Frontal cortex (tissue), 4 donors: Measurements from ENCODE around the gene VWF. TPM values are rescaled to one million over a fixed set of nuclear protein-coding genes. Genes with fewer than 3 reads are reported as not detected.

Source experiments
- DNase-seq, 2 donors: peaks; one replicate each; pipeline ENCODE4 v3.0.0; 2012; ENCODE audit warnings: low spot score in 2 of 2
- FAIRE-seq: peaks from 2 replicates; lab custom pipeline; 2012; peaks lifted over from hg19 to GRCh38; lab: Jason Lieb, UNC
- total RNA-seq: library from RNA; depleted of rRNA; stranded (reverse); fragments of >200 nt; gene quantifications from one replicate; pipeline ENCODE4 v1.2.3, GENCODE V29; 2014
- donor health status: control.
- donor health status: control.
- donor health status: control.

Gene VWF
- total RNA-seq, 1 donor from 2014 or later = 8.2 TPM

DNA sequence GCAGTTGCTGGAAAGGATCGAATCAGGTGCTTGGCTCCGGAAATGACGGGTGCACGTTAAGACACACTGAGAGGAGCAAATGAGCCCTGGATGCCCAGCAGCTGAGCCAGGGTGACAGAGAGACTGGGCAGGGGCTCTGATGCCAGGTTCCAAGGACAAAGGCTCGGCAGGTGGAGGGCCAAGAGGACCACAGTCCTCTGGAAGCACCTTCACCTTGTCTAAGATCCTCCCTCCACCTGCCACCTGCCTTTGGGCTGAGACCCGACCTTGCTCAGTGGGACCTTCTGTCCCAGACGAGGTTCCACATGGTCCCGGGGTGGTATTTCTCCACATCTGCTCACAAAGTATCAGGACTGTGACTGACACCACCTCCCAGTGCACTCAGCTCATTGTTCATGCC, 180.4 kb downstream of the VWF start:
- FAIRE-seq (no peak), DNase-seq (no peak)

GRCh38 chr12:5941907-5942306, 182.6 kb downstream of the VWF start:
- no peak for DNase-seq
- FAIRE-seq = no peak

DNA sequence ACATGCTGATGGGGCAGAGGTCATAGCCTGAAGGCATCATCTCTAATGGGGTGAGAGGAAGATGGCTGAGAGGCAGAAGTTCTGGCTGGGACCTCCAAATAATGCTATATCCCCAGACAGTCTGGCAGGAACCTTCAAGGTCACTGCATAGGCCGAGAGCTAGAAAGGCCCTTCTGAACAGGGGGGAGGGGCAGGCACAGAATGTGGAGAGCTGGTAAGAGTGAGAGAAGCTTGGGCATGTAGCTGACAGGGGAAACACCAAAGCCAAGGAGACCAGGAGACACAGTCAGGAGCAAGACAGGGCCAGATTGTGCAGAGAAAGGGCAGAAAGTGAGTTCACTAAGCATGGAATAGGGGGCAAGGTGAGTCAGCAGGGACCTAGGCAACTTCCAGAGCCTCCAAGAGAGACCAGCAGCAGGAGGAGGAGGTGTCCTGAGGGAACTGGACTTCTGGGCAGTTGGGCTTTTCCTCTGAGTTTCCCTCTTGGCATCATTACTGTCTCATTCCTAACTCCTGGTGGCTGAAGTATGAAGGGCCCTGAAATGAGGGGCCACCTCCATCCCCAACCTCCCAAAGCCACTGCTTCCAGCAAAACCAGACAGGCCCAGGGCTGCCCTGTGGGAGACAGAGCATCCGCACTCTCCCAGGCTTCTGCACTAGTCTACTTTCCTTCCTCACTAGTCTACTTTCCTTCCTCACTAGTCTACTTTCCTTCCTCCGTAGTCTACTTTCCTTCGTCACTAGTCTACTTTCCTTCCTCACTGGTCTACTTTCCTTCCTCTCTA, 196.5 kb downstream of the VWF start:
- FAIRE-seq = no peak

DNA sequence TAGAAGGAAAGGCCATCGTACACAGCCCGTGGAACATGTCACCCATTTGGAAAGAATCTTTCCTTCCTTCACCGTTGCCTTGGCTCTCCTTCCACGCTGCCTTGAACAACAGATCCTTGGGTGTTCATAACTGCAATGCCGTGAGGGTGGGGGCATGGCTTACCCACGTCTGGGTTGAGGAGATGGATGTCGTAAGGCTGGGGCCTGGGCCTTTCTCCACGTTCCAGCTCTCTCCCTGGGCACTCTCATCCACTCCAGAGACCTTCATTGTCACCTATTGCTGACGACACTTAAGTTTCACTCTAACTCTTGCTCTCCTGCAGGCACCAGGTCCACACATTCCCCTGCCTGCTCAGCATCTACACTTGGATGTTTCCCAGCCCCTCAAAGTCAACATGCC, 198.8 kb downstream of the VWF start:
- no peak for DNase-seq
- no peak for FAIRE-seq

More for the DNA sequence above, 196.5 kb downstream of the VWF start:
- DNase-seq = no peak

DNA sequence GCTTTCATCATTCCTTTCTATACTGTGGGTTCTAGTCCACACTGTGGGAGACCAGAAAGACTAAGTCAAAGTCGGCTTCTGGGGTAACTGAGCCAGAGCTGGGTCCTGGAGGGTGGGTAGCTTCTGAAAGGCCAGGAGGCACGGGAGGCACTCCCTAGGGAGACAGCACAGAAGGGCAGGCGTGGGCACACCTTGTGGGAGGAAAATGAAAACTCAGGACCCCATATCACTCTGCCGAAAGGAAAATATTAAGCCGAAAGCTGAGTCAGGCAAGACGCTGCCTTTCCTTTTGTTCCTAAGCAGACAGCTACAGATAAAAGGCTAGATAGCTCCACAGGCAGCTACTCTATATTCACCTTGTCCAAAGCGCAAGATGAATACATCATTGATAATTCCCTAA, 200.1 kb downstream of the VWF start:
- DNase-seq (no peak), FAIRE-seq (no peak)

- no peak for FAIRE-seq
- no peak for DNase-seq
These were observed 200.7 kb downstream of the VWF start for GRCh38 chr12:5923751-5924150.

GRCh38 chr12:5923043-5923605, 201.3 kb downstream of the VWF start:
- FAIRE-seq (no peak), DNase-seq (no peak)

DNA sequence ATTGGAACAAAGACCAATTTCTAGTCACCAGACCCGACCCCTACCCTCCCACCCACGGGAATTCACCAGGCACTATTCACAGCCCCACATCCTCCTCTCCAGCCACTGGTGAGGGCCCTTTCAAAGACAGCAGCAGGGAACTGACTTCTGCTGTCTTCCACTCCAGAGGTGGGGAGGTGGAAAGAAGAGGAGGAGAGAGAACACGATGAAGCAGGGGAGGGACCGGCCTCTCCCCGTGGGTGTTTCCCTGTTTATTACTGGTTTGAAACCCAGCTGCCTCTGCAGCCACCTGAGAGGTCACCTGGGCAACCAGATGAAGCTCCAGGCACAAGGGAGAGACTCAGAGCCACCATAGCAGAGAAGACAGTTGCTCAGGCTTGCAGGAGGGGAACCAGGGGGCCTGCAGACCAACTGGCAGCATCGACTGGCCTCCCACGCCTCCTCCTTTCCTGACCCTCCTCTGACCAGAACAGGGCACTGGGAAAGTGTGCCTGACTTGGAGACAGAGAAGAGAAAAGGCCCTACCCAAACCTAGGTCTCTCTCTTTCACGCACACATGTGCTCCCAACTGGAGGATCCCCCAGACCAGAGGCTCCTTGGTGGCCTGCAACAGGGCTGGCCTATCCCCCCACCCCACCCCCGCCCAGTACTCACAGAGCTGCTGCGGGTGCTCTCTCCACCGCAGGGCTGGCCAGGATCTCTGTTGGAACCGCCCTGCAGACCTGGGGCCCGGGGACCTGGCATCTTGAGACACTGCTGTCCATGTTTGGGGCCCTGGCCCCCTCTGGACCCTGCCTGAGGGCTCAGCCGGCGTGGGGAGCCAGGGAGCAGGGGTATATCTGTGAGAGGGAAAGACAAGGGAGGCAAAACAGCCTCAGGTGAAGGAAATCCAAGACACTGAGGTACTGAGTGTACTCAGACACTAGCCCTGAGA, 202.2 kb downstream of the VWF start:
- no peak for FAIRE-seq
- no peak for DNase-seq

DNA sequence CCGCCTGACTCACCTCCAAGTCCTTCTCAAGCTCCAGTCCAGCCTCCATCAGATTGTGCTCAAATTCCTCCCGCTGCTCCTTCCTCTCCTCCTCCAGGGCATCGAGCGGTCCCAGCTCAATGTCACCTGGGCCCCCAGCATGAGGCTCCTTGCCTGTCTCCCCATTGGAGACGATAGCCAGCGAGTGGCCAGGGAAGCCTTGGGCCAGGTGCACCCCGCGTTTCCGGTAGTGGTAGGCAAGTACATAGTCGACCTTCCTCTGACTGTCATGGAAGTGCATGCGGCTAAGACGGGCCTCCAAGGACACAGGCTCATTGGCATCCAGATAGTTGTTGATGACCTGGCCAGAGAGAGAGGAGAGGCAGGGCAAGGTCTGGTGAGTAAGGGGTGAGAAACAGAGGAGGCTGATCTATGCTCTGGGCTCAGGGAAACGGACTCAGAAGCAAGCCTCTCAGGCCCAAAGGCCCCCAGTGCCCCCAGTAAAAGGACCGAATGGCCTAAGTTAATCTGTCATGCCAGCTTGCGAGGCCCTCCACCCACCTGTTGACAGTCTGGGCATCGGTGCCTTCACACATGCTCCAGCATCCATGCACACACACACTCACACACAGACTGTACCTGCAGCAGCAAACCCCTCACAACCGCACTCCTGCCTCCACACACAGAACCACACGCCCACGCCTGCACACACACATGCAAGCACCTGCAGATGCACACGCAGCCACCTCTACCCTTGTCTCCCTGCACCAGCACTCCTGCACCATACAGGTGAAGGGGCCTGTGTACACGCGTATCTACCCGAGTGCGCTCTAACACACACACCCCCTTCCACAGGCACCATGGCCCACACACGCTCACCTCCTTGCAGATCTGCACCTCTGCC, 203.2 kb downstream of the VWF start:
- FAIRE-seq (no peak), DNase-seq (no peak)

DNA sequence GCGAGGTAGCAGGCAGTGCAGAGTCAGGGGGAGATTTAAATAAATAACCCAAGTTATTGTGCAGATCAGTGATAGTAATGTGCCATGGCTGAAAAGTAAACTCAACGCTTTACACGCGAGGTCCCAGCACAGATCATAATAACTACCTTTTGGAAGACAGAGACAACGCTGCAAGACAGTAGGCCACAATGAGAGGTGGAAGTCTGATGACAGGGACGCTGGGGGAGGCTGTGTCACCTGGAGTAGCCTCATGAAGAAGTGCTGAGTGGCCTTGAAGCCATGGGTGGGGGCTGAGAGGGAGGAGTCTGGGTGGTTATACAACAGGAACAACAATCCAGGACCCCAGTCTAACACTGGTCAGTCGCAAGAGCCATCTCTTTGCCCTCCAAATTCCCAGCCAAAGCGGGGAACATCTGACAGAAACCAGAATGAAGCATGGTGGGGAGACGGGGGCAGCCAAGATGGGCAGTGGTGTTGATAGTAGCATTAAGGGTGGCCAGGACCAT, 207.6 kb downstream of the VWF start:
- DNase-seq = no peak
- no peak for FAIRE-seq

DNA sequence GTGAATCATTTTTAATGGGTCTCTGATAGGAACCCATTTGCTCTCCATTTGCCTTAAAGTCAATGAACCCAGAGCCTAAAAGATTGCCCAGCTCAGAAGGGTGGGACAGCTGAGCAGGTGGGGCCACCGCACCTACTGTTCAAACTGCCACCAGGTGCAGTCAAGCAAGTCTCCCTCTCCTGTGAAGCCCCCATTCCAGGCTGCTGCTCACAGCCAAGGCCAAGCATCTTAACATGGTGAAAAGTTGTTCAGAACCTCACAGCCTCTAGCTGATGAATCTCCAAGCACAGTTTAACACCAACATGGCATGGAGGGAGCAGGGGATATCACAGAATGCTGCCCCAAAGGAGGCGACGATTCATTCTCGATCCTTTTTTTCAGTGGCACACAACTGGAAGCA, 209.0 kb downstream of the VWF start:
- FAIRE-seq (no peak), DNase-seq (no peak)

- FAIRE-seq (no peak), DNase-seq (no peak)
These were observed 209.9 kb downstream of the VWF start for GRCh38 chr12:5914387-5915149.

GRCh38 chr12:5913387-5913786, 211.1 kb downstream of the VWF start:
- DNase-seq (no peak), FAIRE-seq (no peak)

- DNase-seq (no peak), FAIRE-seq (no peak)
These were observed 211.8 kb downstream of the VWF start for GRCh38 chr12:5912437-5913334.

DNA sequence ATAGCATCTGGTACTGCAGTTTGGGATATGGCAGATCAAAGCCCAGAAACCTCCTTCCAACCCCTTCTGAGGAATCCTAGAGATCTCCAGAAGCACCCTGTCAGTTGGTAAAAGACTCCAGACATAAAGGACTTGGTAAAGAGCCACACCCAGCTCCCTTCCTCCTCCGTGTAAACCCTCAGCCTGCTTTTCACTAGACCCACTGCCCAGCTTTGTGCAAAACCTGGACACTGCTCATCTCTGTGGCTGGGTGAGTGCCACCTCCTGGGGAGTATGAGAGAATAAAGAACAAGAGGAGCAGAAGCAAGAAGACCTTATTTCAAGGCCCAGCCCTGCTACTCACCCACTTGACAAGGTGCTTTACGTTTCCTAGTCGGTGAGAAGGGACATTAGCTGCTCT, 212.5 kb downstream of the VWF start:
- no peak for DNase-seq
- no peak for FAIRE-seq

- no peak for FAIRE-seq
- no peak for DNase-seq
These were observed 213.5 kb downstream of the VWF start for GRCh38 chr12:5910790-5911548.

DNA sequence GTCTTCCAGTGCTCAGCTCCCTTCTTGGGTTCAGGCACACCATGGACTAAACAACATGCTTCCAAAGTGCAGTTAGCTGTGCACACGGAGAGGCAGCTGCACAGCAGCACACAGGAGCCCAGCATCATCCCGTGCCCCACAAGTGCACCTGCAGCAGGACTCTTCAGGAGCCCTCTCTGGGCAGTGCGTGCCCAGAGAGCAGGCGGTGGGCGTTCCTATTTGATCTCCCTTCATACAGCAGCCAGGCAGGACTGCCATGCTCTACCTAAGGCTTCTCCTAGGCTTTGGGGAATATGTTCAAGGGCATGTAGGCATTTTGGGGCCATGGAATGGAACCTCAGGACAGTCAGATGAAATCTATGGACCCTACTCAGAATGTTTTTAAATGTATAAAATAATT, 214.9 kb downstream of the VWF start:
- DNase-seq (no peak), FAIRE-seq (no peak)
